ENCODE data around the gene FUT4. TPM values are rescaled to one million over a fixed set of nuclear protein-coding genes. Genes with fewer than 3 reads are reported as not detected.

FUT4 gene
- total RNA-seq, 1 donor from 2014 or later, result 12.9 TPM

GRCh38 chr11:94525546-94526324 is 18.0 kb upstream of the FUT4 start:
- peaks cover 53% of the 10 kb centered on the region for H3K4me1 Mint-ChIP-seq
- no peak for TF ChIP-seq CTCF (IDR thresholded peaks at IDR 0.05; ENCODE audit: unreplicated experiment)

DNA sequence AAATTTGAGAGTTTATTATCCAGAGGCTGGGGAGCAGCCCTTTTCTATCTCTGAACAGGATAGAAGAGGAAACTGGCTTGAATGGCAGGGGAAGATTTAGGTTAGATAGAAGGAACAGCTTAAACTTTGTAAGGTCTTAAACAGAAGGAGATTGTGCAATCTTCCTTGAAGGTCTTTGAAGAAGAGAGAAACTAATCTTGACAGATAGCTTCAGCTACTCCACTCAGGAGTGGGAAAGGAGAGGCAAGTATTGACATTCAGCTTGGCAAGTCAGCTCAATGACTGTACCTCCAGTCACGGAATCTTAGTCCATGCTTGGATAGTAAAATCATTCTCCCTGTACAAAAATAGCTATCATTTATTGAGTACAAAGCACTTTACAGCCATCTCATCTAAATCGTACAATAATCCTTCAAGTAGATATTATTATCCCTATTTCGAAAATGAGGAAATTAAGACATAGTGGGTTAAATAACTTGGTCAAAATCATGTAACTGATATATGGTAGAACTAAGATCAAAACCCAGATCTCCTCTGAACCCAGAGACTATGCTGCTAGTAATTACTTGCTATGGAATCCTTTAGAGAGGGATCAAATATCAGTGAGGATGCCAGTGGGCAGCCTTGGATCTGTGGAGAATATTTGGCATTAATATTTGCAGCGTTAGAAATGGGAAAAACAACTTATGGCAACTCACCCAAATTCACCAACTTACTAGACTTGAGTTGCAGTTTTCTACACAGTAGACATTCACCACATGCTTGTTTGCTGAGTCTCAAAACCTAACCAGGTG is 16.9 kb upstream of the FUT4 start:
- H3K27ac Mint-ChIP-seq, result peak overlapping the region; percentile 98

More at GRCh38 chr11:94525546-94526324, 18.0 kb upstream of the FUT4 start:
- DNase-seq (ENCODE audit: low spot score in 2 of 2, unreplicated experiment in 2 of 2), result peak; percentile 75 to 85
- peak overlapping the region; percentile 98 for H3K27ac Mint-ChIP-seq
- H3K9me3 Mint-ChIP-seq, result no peaks in the 10 kb centered on the region
- H3K36me3 Mint-ChIP-seq, result no peaks in the 10 kb centered on the region
- H3K27me3 Mint-ChIP-seq (ENCODE audit: low read depth), result no peaks in the 10 kb centered on the region
- H3K4me3 Mint-ChIP-seq, result peak overlapping the region; percentile 1

GRCh38 chr11:94528551-94528950 is 15.2 kb upstream of the FUT4 start:
- Mint-ChIP-seq H3K36me3 (no peaks in the 10 kb centered on the region), H3K4me3 (no peak overlapping the region), H3K4me1 (peaks cover 48% of the 10 kb centered on the region), H3K9me3 (no peaks in the 10 kb centered on the region), H3K27ac (peak overlapping the region; percentile 83), H3K27me3 (ENCODE audit: low read depth) (no peaks in the 10 kb centered on the region)
- DNase-seq (ENCODE audit: low spot score in 2 of 2, unreplicated experiment in 2 of 2), result no peak
- TF ChIP-seq CTCF (IDR thresholded peaks at IDR 0.05; ENCODE audit: unreplicated experiment), result no peak

More for the DNA sequence above, 16.9 kb upstream of the FUT4 start:
- Mint-ChIP-seq H3K4me1 (peaks cover 53% of the 10 kb centered on the region), H3K4me3 (no peak overlapping the region), H3K36me3 (no peaks in the 10 kb centered on the region), H3K9me3 (no peaks in the 10 kb centered on the region), H3K27me3 (ENCODE audit: low read depth) (no peaks in the 10 kb centered on the region)
- DNase-seq (ENCODE audit: low spot score in 2 of 2, unreplicated experiment in 2 of 2), result no peak
- TF ChIP-seq CTCF (IDR thresholded peaks at IDR 0.05; ENCODE audit: unreplicated experiment), result no peak

- TF ChIP-seq CTCF (IDR thresholded peaks at IDR 0.05; ENCODE audit: unreplicated experiment), result no peak
- no peaks in the 10 kb centered on the region for H3K36me3 Mint-ChIP-seq
- H3K9me3 Mint-ChIP-seq, result no peaks in the 10 kb centered on the region
- H3K4me3 Mint-ChIP-seq, result no peak overlapping the region
- no peak for DNase-seq (ENCODE audit: low spot score in 2 of 2, unreplicated experiment in 2 of 2)
- no peaks in the 10 kb centered on the region for H3K27me3 Mint-ChIP-seq (ENCODE audit: low read depth)
- no peak overlapping the region for H3K27ac Mint-ChIP-seq
- peaks cover 27% of the 10 kb centered on the region for H3K4me1 Mint-ChIP-seq
Measured at GRCh38 chr11:94532211-94532610, 11.5 kb upstream of the FUT4 start.

GRCh38 chr11:94533206-94533605 is 10.5 kb upstream of the FUT4 start:
- Mint-ChIP-seq H3K27me3 (ENCODE audit: low read depth) (no peaks in the 10 kb centered on the region), H3K27ac (no peak overlapping the region), H3K9me3 (no peaks in the 10 kb centered on the region), H3K4me3 (no peak overlapping the region), H3K36me3 (no peaks in the 10 kb centered on the region), H3K4me1 (peaks cover 22% of the 10 kb centered on the region)
- no peak for DNase-seq (ENCODE audit: low spot score in 2 of 2, unreplicated experiment in 2 of 2)
- no peak for TF ChIP-seq CTCF (IDR thresholded peaks at IDR 0.05; ENCODE audit: unreplicated experiment)

Measured in mesothelial cell of epicardium (in vitro differentiated cells).